Inflammatory macrophage treated with lipopolysaccharide for 4 hours (primary cell): ENCODE results near the gene HRH3.
A peak's percentile ranks its signal among the peaks of the same experiment; 100 is the strongest.

Experiments used
- DNase-seq: peaks from one replicate; pipeline ENCODE4 v3.0.0-alpha.2; 2020

Gene HRH3

DNA sequence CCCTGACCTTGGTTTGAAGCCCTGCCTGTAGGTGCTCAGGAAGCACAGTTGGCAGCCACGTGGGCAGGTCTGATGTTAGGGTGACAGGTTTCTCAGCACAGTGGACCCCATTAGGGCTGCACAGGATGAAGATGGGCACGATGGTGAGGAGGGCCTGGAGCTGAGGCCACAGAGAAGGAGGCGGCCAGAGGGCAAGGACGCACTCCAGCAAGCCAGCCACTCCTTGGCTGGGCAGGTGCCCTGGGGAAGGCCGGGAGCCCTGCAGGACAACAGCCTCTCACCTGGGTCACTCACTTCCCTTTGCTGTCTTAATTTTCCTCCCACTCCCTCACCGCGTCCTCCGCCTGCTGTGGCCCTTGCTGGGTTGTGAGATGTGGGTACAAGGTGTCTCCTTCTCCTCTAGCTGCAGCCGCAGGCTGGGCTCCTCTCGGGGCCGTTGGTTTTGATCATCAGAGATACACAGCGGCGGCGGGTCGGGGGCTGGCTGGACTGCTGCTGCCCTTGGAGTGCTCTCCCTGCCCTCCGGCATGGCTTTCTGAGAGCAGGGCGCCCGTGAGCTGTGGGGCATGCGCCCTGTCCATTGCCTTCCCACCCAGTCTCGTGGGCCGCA lies 23.9 kb upstream of the HRH3 start:
- no peak for DNase-seq

DNA sequence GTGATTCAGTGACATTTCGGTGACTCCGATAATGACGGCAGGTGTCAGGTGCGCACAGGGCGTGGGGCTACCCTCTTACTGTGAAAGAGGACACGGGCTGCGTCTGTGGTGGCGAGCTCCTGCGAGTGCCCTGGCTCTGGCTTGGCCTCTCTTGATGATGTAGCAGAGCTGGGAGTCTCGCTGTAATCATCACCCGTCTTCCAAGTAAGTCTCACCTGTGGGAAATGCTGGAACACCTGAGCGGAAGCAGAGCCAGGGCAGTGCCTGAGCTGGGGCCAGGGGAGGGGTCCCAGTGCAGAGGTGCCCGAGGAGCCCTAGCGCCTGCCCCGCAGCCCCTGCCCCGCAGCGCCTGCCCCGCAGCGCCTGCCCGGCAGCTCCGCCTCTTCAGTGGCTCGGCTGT lies 23.0 kb upstream of the HRH3 start:
- DNase-seq, result no peak

DNA sequence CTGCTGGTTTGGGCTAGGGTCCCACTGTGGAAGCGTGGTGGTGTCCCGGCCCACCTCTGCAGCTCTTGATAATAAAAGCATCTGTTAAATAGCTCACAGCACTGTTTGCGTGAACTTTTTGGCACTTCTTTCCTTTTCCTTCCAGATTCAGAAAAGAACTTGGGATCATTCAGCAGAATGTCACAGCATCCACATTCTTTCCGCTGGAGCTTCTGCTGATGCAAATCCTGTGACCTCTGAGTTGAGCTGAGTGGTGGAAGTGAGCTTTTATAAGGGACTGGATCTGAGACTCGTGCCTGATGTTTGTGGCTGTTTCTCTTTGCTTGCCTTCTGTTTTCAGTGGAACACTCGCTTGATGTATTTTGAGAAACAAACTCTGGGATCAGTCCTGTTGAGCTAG lies 22.1 kb upstream of the HRH3 start:
- no peak for DNase-seq

DNA sequence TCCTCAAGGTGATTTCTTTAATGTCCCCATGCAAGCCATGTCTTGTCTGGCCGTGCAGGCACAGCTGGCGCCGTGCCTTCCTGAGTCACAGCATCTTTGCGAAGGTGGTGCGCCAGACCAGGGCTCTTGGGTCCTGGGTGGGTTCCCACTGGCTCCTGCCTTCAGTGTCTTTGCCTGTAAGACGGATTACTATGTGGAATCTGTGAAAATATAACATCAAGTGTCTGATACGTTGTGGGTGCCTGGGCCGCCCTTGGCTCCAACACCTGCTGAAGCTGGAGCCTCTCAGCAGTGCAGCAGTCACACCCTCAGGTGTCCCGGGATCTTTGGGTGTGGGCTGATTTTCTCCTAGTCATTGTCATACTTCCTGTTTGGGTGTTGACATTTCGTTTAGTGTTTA lies 21.4 kb upstream of the HRH3 start:
- DNase-seq, result no peak

DNA sequence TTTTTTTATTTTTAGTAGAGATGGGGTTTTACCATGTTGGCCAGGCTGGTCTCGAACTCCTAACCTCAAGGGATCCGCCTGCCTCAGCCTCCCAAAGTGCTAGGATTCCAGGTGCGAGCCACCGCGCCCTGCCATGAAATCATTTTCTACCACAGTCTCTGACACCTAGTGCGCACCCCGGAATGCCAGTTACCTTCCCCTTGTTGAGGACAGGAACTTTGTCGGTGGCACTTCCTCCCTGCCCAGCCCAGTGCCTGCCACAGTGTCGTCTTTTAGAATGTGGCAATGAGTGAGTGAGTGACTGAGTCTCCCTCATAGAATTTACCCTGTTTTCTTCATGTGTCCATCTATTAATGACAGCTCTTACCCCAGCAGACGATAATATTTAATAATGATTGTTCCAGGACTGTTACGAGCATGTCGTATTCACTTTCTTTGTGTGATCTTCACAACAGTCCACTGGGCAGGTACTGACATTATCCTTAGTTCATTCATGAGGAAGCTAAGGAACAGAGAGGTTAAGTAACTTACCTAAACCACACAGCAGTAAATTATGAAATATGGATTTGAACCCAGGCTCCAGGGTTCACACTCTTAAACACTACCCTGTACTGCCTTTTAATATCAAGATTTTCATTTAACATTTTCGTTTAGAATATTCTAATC lies 20.1 kb upstream of the HRH3 start:
- DNase-seq, result peak; percentile 51

DNA sequence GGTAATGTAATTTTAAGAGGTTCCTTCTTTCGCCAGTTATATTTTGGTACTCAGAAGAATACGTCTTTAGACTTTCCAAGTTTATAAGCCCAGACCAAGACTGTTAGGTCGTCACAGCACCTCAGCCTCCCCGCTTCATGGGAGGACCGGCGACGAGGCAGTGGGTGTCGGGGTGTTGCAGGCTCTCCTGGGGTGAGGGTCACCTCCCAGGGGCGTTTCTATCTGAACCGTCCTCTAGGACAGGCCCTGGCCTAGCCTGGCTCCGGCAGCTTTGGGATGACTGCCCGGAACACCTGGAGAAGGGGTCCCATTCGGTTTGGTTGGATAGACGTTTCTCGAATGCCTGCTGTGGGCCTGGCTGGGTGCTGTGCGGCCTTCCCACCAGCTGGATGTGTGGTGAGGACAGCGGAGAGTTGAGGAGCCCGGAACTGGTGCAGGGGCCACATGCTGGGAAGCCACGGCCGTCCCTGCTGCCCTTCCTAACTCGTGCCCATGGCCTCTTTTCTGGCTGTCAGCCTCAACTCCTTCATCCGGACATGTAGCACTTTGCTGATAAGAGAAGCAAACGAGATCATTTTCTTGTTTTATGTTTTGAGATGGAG lies 19.3 kb upstream of the HRH3 start:
- DNase-seq, result no peak

DNA sequence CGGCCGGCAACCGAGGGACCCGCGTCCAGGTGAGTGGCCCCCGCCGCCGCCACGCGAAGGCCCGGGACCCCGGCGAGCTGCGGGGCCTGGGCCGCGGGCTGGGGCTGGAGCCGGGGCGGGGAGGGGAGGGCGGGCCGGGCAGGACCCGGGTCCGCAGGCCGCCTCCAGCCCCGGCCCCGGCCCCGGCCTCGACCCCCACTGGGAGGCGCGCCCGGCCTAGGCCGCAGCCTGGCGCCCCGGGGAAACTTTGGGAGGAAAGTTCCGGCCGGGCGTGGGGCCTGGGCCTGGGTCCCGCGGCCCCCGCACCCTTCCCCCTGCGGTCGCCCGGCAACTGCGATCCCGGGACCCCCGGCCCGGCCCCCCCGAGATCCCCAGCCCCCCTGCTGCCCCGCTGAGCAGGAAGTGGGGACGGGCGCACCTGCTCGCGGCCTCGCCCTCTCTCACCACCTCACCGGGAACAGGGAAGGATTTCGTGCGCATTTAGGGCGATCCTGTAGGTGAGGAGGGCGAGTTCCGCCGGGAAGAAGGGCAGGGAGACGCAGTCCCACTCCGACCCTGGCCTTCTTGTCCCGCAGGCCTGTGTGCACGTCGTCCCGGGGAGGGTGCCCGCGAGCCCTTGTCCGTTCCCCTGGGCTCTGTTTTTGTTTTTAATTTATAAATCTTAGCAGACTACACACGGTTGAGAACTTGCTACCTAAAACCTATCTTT lies 18.6 kb upstream of the HRH3 start:
- DNase-seq, result peak; percentile 5

DNA sequence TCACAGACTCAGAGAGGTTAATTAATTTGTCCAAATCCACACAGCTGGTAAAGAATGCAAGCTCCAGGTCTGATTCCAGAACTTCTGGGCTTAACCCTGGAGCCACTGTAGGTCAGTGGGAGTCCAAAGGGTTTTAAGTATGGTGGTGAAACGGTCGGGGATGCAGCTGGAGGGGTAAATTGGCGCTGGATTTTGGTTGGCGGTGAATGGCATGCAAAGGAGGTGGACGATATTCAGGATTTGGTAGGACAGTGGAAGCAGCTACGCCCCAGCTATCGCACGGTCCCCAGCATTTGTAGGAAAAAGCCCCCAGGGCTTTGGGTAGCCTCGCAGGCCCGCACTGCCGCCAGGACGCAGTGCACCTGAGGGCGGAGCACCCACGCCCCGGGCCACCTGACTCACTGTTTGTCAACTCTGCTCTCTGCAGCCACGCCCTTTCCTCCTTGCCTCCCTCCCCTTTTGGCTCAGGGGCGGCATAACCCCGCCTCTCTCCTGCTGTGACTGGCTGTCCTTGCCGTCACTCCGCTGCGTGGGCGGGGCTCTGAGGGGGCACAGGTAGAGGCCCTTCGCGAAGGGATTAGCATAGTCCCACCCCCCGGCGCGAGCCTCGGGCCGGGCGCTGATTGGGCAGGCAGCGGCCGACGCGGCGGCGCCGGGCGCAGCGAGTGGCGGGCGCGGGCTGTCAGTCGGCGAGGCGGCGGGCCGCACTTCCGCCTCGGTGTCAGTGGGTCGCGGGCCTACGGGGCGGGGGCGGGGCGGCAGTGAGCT lies 17.9 kb upstream of the HRH3 start, which contains the start of gene OSBPL2:
Gene OSBPL2, plus strand, starts transcription at position 721 of the 768 bp plus-strand sequence. CDS start 17,664 bp downstream, outside the sequence.
- DNase-seq, result peak; percentile 99

DNA sequence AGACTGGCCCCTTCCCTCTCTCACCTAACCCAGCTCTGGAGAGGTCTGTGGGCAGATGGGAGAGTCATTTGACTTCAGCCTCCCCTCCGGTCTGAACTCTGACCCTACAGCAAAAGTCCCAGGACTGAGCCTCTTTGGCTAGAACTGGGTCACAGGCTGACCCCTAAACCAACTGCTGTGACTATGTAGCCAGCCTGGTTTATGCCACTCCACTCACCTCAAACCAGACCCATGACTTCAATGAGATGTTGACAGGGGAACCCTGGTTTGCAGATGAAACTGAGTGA lies 17.4 kb upstream of the HRH3 start:
- DNase-seq, result no peak

DNA sequence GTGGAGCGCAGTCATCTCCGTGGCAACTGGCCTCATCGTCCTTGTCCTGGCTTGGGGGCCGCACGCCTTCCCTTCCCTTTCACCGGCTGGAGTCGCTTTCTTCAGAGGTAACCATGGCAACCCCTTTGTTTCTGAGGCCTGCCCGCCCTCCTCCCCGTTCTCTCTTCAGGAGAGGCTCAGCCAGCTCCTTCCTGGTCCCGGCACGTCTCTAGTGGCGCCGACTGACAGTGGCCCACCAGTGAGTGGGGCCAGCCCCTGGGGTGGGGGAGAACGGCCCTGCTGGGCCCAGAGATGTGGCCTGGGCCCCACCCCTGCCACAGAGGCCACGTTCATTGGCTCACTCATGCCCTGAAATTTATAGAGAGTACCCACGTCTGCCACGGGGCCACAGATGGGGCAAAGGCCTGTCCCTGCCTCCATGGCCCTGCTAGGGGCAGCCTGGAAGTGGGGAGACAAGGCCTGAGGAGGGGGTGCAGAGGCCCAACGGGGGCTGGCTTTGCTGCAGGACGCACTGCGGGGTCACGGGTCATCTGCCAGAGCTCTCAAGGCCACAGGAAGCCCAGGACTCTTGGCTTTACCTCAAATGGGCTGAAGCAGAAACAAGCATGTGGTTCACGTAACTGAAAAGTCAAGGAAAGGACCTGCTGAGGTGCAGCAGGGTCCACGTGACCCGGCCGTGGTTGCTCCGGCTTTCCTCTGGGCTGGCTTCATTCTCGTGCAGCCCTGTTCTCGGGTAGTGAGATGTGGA lies 16.9 kb upstream of the HRH3 start:
- no peak for DNase-seq

DNA sequence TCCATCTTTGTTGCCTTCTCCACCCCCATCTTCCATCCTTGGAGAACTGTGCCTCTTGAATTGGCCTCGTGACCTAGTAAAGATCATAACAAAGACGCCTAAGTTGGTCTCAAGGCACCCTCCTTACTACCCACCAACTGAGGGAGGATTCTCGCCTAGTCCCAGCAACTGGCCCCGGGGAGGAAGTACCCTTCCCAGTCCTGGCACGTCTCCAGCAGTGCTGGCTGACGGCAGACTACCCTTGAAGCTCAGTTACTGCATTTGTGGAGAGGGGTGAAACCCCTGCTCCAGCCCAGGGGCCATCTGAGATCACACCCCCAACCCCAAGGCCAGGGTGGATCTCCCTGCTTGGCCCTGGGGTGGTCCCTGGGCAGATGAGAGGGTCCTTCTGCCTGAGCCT lies 16.1 kb upstream of the HRH3 start:
- no peak for DNase-seq

DNA sequence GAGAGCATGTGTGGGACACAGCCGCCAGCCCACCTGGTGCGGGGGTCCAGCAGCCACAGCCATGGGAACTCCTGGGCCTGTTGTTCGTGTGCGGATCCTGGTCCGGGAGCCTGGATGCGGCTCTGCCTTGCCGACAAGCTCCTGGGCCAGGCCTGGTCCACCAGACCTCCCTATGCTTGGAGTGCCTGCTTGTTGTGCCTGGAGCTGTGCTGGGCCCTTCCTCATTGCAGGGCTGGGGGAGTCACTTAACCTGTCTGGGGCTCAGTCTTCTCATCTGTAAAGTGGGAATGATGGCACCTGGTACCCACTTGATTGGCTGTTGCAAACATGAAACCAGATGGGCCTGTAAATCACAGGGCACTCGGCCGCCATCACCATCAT lies 15.7 kb upstream of the HRH3 start:
- DNase-seq, result no peak

DNA sequence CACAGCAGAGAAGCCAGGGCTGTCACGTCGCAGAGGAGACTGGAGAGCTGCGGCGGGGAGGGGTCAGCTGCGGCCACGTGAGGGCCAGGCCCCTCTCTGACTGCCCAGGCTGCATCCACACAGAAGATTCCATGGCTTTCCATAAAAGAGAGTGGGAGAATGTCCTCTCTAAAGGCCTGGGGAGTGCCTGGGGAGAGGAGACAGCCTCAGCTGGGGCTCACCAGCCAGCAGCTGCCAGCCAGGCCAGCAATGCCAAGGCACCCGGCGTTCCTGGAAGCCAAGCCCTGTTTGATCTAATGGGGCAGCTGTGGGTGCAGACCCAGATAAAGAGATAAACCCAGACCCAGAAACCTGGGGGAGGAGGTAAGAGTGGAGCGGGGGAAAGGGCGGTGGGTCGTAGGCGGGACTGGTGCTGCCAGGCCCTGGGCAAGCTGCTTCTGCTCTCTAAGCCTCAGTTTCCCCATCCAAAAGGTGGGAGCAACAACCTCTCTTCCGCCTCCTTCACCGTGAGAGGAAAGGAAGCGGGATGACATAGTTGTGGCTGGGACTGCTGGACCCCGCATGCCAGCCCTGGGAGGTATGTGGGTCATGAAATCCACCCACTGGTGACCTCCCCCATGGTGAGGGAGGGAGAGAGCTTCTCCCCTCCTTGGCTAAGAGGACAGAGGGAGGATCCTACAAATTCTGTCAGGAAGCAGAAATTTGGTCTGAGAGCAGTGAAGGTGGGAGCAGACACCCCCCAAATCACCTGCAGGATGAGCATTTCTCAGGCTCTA lies 15.1 kb upstream of the HRH3 start:
- no peak for DNase-seq

DNA sequence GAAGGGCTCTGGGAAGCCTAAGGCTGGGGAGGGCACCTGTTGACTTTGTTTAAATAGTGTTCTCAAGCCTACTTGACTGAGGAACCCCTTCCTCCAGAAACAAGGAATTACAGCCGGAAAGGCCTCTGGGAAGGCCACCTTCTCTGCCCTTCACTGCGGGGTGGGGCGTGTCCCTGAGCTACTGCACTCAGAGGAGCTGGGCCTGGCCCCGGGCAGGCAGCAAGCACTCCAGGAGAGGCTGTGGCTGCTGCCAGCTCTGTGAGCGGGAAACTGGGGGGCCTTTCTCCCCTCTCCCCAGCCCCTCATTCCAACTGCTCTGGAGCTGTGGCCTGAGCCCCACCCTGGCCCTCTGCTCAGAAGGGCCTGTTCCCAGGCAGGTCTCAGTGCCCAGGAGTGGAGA lies 14.3 kb upstream of the HRH3 start:
- no peak for DNase-seq

DNA sequence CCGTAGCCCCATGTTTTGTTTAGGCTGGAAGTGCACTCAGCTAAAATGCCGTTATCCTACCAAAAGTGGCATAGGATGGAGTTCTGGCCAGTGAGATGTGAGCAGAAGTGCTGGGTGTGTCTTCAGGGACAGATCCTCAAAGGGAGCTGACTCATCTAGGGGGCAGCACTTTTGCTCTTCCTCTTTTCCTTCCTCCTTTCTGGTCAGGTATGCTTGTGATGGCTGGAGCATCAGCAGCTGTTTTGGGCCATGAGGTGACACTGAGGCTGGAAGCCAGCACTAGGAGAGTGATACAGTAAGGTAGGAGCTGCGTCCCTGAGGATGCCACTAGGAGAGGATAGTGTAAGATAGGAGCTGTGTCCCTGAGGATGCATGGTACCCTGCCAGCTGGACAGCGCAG lies 13.6 kb upstream of the HRH3 start:
- DNase-seq, result peak; percentile 6

DNA sequence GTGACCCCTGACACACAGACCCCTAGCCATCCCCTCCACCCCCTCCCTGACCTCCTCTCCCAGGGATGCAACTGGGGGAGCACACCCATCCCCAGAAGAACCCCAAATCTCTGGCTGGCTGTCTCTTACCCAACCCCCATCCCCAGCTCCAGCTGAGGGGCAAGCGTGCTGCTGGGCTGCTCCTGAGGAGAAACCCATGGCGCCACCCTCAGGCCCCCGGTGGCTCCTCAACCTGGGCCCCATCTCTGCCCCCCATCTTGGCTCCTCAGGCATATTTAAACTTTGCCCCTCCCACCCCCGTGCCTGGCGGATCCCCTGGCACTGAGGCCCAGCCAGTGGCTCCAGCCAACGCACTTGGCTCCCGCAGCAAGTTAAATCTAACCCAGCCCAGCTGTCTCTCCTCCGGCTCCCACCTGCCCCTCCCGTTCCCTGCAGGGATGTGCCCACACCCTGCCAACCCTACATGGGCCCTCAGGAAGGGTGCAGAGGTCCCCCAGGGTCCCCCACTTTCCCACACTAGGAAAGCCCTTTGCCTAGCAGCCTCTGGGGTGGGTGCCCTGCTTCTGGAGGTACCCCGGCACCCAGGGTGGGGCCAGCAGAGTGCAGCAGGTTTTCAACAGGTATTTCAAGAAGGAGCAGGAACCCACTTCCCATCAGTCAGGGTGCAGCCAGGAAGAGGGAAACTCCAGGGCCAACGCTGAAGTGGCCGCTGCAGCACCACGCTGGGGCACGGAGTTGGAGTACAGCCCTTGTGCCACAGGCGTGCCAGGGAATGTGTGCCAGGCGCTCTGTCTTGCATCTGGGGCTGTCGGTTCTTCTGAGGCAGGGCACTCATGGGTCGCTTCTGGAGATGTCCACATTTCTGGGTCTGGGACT lies 12.9 kb upstream of the HRH3 start:
- DNase-seq, result no peak

DNA sequence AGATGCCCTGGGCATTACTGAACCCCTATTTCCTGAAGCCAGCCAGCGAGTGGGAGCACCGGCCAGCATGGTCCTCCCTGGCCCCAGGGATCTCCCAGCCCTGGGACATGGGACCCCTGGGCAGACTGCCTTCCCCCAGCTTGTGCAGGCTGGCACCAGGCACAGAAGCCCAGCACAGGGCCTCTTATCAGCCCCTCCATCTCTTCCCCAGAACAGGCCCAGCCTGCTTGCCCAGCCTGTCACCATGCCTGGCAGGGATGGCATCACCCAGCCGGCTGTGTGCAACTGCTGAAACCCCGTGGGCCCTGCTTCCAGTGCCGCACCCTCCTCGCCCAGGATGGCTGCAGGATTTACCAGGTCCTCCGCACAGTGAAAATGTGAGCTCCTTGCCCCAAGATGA lies 12.1 kb upstream of the HRH3 start:
- no peak for DNase-seq

DNA sequence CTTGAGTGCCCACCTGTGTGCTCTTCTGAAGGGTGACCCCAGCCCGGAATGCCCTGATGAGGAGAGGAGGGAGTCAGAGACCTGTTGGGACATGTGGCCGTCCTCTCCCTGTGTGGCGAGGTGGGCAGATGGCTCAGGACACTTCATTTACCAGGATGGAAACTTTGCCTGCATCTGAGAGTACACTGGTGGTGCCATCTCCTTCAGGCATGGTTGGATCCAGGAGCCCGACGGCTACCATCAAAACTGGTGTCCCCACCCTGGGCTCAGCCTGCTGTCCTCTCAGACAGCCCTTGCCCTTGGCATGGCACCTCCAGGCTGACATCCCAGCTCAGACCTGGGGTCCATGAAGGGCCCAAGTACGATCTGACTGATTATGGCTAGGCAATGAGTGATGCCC lies 11.2 kb upstream of the HRH3 start:
- DNase-seq, result no peak

DNA sequence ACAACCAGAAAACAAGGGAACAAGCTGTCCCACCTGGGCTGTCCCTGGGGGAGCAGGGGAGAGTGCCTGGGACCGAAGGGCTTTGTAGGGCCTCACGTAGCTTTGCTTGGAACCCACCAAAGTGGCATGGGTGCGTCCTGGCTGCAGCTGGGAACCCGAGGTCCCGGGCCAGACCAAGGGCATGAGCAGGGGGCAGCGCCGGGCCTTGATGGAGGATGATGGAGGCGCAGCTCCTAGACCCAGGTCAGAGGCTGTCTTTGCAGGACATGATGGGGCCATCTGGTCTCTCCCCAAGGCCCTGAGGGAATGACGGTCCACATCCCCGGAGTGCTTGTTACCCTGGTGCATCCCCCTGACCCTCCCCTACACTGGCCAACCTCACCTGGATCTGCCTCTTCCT lies 10.6 kb upstream of the HRH3 start:
- DNase-seq, result no peak

DNA sequence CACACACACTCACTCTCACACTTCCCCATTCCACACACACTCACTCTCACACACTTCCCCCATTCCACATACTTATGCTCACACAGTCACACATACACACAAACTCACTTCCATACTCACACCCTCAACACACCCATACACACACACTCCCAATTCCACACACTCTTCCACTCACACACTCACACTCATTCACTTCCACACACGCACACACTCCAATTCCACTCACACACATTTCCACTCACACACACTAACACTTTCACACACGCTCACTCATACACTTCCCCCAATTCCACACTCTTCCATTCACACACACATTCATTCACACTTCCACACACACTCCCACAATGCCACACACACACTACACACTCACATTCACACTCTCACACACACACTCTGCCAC lies 10.2 kb upstream of the HRH3 start:
- DNase-seq, result no peak

DNA sequence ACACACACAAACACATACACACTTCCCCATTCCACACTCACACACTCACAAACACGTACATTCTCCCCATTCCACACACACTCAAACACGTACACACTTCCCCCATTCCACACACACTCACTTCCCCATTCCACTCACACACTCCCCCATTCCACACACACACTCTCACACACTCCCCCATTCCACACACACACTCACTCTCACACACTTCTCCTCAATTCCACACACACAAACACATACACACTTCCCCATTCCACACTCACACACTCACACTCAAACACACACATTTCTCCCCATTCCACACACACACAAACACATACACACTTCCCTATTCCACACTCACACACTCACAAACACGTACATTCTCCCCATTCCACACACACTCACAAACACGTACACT lies 9.6 kb upstream of the HRH3 start:
- no peak for DNase-seq
